GM12874 (cell line): Measurements from ENCODE around the gene HAPSTR1.

Experiments
- CTCF ChIP-seq: IDR thresholded peaks from 2 replicates; pipeline ENCODE4 v1.5.1; 2011; ENCODE audit warnings: low read depth, mild to moderate bottlenecking, control low read depth, low read length, moderate library complexity; ENCODE audit not compliant: insufficient read depth

The HAPSTR1 gene

GRCh38 chr16:9090960-9091866 is at the start of gene HAPSTR1:
Gene HAPSTR1, plus strand, starts transcription at chr16:9091644. Its CDS starts 401 bp downstream, at chr16:9092045.
- no peak for TF ChIP-seq CTCF

GRCh38 chr16:9042533-9042932 is 48.9 kb upstream of the HAPSTR1 start:
- TF ChIP-seq CTCF = no peak

GRCh38 chr16:9042964-9043680 is 48.3 kb upstream of the HAPSTR1 start:
- TF ChIP-seq CTCF = no peak

GRCh38 chr16:9046667-9047055 is 44.8 kb upstream of the HAPSTR1 start:
- TF ChIP-seq CTCF = no peak

- no peak for TF ChIP-seq CTCF
Observed at GRCh38 chr16:9047689-9048301, 43.6 kb upstream of the HAPSTR1 start.

- TF ChIP-seq CTCF = no peak
Observed at GRCh38 chr16:9048302-9048700, 43.1 kb upstream of the HAPSTR1 start.

GRCh38 chr16:9049241-9049640 is 42.2 kb upstream of the HAPSTR1 start:
- TF ChIP-seq CTCF = no peak
